ENCODE data around the gene SPANXN2. TPM values are rescaled to one million over a fixed set of nuclear protein-coding genes. Genes with fewer than 3 reads are reported as not detected.

Gene SPANXN2
- total and polyA plus RNA-seq, 2 of the 4 experiments (the other 2 are of a cell fraction) = not detected

- no peak overlapping the region for H2BK15ac ChIP-seq (ENCODE audit: low read depth, low read length)
- H3K36me3 ChIP-seq (ENCODE audit: control insufficient read depth, insufficient read depth, low read length) = no peaks in the 10 kb centered on the region
- H2AK5ac ChIP-seq (ENCODE audit: low read depth, low read length) = no peak overlapping the region
- no peak overlapping the region for H3K14ac ChIP-seq (replicated peaks; ENCODE audit: low read depth, low read length)
- no peak overlapping the region for H4K5ac ChIP-seq (ENCODE audit: low read depth, low read length)
- H3K9me1 ChIP-seq (ENCODE audit: insufficient read depth, low read length) = no peaks in the 10 kb centered on the region
- no peak overlapping the region for H3K23ac ChIP-seq (ENCODE audit: low read depth, low read length)
- H3K18ac ChIP-seq (ENCODE audit: low read depth, low read length) = no peak overlapping the region
- no CpG with 5 or more reads among the region's 37 CpGs for WGBS, 2 experiments (ENCODE audit: extremely low coverage in 2 of 2, insufficient read length in 1 of 2)
- H3K27ac ChIP-seq (ENCODE audit: insufficient read depth, low read length) = no peak overlapping the region
- H3K56ac ChIP-seq (ENCODE audit: extremely low read depth, insufficient read depth, low read length) = no peak overlapping the region
- no peak overlapping the region for H2AFZ ChIP-seq (replicated peaks; ENCODE audit: low read length, poor library complexity)
- H3K4me3 ChIP-seq (ENCODE audit: insufficient read depth, low read depth, low read length) = no peak overlapping the region
- H3K4me1 ChIP-seq (ENCODE audit: control insufficient read depth, insufficient read depth, low read length) = no peaks in the 10 kb centered on the region
- no peaks in the 10 kb centered on the region for H3K79me1 ChIP-seq (ENCODE audit: low read depth in 1 of 2, low read length in 2 of 2)
- no TSS peak for BruUV-seq (replicated peaks)
- H3K4me2 ChIP-seq (ENCODE audit: low read depth, low read length) = no peak overlapping the region
- TF ChIP-seq BHLHE40 (IDR thresholded peaks at IDR 0.05; ENCODE audit: low read depth, low read length) = no peak
- no peak for TF ChIP-seq ELK1 (IDR thresholded peaks at IDR 0.05; ENCODE audit: borderline replicate concordance, low read depth, low read length)
- no peak overlapping the region for H3K9ac ChIP-seq (ENCODE audit: low read depth, low read length)
- no peaks in the 10 kb centered on the region for H4K20me1 ChIP-seq (ENCODE audit: insufficient read depth, low read length)
- ChIA-PET POLR2A (ENCODE audit: unreplicated experiment) (no interaction called here), CTCF (interaction anchor here (0.6 kb wide), 1 partner anchor 184 kb away, joined by 3 read pairs; no protein-coding TSS in a partner anchor)
- H2BK5ac ChIP-seq (ENCODE audit: low read depth, low read length, poor library complexity, severe bottlenecking) = no peak overlapping the region
- no peak overlapping the region for H2AK9ac ChIP-seq (replicated peaks; ENCODE audit: low read depth, low read length, poor library complexity)
- no peaks in the 10 kb centered on the region for H3K27me3 ChIP-seq (ENCODE audit: control insufficient read depth, insufficient read depth, low read length)
- no peak overlapping the region for H2BK120ac ChIP-seq (ENCODE audit: low read depth, low read length)
- H4K91ac ChIP-seq (ENCODE audit: insufficient read depth, low read depth, low read length) = no peak overlapping the region
- peaks cover 13% of the 10 kb centered on the region for H3K9me3 ChIP-seq (ENCODE audit: control insufficient read depth, insufficient read depth, low read length)
- dilution Hi-C loops (cut with HindIII; ENCODE audit: low sequenced_read_pairs, unreplicated experiment) = no loop called here
- in situ Hi-C loops (cut with MboI; ENCODE audit: low sequenced_read_pairs) = no loop called here
- intact Hi-C loops (cut with micrococcal nuclease) = no loop called here
- no peak overlapping the region for H3K4ac ChIP-seq (ENCODE audit: low read depth, low read length)
- DNase-seq (no peak), ATAC-seq (ENCODE audit: low read depth) (no peak)
- H2BK20ac ChIP-seq (ENCODE audit: low read depth, low read length) = no peak overlapping the region
- H4K8ac ChIP-seq (ENCODE audit: low read depth in 2 of 2, low read length in 2 of 2) = no peak overlapping the region
Observed at GRCh38 chrX:143757375-143757774, 36.8 kb upstream of the SPANXN2 start.

All from IMR-90 (cell line).